GM21717 (cell line): ENCODE results near the gene SFXN3.

Source experiments
- ATAC-seq: cut with Tn5 transposase; IDR thresholded peaks from one replicate; pipeline ENCODE4 v1.9.1; 2021; ENCODE audit warnings: mild to moderate bottlenecking, moderate library complexity; ENCODE audit not compliant: unreplicated experiment

The SFXN3 gene

DNA sequence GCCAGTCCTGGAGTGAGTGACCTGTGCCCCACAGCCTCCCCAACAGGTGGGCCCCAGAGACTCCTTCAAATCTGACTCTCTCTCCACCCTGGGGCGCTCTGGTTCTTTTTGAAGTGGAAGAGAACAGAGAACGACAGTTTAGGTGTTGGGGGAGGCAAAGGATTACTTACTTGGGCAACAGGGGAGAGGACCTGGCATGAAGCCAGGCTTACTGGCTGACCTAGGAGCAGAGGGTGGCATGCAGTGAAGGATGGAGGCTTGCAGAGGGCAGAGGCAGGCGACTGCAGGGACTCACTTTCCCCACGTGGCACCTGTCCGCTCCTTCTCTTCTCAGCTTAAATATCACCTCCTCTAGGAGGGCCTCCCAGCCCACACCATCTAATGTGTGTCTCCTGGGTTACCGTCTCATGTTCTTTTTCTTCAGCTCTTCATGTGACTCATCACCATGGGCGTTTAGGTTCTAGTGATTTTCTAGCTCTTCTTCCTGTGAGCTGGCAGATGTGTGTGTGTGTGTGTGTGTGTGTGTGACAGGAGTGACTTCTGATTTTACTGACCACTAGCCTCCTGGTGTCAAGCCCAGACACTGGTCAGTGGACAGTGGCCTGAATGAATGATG lies 16.0 kb upstream of the SFXN3 start:
- ATAC-seq = no peak

DNA sequence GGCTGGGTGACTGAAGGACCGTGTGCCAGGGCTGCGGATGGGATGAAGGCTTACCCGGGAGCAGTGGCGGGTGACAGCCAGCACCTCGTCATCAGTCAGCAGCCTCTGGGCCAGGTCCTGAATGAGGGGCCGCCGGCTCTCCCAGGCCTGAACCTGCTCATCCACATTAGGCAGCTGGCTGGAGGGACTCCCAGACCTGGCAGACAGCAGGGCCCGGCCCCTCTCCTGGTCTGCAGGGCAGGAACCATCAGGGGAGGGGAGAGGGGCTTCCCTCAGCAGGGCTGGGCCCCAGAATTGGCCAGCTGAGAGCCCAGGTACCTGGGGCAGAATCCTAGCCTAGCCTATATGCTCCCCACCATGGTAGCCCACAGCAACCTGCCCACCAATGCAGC lies 15.5 kb upstream of the SFXN3 start:
- no peak for ATAC-seq

DNA sequence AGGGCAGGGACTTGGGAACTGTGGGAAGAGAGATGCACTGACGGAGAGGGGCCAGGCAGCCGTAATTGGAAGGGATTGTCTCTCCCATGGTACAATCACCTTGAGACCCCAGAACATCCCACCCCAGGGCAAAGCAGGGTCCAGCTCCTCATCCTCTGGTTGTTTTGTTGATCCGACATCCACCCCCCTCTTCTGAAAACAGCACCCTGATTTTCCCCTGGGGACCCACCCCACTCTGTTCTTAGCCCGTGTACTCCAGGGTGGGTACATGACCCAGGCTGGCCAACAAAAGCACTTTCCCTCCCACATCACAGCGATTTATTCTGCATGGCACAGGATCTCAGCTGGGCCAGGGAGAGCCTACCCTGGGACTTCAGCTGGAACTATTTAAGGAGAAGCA lies 14.2 kb upstream of the SFXN3 start:
- no peak for ATAC-seq

DNA sequence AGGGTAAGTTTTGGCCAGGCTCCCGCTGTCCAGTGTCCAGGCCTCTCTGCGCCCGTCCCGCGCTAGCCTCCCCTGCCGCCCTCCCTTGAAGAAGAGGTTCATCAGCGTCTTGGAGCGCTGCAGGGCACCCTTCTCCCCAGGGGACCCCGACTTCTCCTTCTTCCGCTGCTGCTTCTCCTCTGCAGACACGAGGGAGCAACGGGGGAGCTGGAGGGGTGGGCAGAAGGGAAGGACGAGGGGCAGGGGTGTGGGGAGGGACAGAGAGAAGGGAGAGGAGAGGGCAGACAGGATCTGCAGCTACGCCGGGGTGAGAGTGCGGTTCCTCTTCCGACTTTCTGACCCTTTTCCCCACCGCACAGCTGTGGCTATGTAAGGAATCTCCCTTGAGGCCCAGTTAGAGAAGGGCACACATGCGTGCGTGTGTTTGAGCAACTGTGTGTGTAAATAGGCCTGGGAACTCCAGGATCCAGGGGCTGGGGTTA lies 12.9 kb upstream of the SFXN3 start:
- ATAC-seq = no peak

DNA sequence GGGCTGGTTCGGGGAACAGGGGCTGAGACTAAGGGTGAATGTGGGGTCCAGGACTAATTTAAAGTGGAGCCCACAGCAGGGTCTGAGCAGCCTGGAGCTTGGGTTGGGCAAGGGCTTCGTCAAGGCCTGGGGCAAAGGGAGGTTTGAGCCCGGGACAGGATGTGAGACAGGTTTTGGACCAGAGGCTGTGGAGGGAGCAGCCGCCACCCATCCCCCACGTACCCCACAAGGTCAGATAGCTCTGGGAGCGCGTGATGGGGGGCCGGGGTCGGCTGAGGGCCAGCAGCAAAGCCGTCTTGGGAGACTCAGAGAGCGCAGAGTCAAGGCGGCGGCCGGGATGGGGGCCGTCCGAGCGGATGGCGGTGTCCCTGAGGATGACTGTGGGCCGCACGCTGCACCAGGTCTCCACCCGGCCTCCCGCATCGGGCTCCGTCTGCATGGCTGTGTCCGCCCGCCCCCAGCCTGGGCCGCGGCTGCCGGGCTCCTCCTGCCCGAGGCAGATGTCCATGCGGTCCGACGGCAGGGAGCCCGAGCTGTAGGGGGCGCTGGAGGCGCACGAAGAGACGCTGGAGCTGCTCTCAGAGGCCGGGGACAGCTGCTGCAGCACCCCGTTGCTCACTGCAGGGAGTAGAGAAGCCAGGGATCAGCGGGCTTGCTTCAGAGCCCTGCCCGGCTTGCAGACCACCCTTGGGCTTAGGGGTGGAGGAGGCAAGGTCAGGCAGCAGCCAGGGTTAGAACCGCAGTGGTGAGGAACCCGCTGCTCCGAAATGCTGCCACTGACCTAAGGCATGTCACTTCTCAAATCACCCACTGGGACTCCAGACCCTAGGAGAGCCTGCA lies 12.2 kb upstream of the SFXN3 start:
- ATAC-seq = no peak

DNA sequence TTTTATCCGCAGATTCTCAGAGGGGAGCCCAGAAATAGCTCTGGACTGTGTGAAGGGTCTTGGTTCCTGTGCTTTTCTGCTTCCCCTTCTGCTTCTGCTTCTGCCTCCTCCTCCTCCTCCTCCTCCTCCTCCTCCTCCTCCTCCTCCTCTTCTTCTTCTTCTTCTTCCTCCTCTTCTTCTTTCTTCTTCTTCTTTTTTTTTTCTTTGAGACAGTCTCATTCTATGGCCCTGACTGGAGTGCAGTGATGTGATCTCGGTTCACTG lies 11.7 kb upstream of the SFXN3 start:
- no peak for ATAC-seq

DNA sequence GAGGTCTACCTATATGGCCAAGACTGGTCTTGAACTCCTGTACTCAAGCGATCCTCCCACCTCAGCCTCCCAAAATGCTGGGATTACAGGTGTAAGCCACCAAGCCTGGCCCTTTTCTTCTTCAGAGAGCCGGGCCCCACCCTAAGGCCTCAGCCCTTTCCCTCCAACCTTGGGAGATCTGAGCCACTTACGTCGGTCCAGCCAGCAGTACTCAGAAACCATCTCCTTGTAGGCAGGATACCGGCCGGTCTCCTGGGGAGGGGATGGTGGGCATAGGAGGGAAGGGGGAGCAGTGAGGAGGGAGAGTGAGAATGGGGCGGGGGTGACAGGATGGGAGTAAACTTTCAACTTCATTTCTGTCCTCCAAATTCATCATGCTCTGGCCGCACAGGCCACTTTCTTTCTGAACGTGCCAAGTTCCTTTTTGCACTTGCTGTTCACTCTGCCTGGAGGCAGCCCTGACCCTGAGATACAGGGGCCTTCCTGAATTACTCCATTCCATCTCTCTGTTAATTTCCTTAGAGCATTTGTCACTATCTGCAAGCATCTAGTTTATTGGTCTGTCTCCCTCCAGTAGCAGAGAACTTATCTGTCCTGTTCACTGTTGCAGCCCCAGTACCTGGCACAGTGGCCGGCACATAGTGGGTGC lies 10.5 kb upstream of the SFXN3 start:
- ATAC-seq = no peak

DNA sequence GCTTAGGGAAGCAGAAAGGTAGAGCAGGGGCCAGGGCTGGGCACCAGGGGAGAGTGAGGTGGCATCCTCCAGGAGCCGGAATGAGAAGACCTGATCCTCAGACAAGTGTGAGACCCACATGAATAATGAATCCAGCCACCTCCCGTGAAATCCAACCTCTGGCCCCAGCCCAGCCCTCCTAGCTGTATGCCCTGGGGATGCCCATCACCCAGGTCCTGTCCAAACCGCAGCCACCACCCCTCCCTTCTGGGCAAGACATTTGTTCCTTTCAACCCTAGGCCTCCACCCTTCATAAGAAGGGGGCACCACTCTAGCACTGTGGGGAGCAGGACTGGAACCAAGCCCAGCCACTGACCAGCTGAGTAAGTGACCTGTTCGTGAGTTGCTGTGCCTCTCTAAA lies 9.8 kb upstream of the SFXN3 start:
- no peak for ATAC-seq

DNA sequence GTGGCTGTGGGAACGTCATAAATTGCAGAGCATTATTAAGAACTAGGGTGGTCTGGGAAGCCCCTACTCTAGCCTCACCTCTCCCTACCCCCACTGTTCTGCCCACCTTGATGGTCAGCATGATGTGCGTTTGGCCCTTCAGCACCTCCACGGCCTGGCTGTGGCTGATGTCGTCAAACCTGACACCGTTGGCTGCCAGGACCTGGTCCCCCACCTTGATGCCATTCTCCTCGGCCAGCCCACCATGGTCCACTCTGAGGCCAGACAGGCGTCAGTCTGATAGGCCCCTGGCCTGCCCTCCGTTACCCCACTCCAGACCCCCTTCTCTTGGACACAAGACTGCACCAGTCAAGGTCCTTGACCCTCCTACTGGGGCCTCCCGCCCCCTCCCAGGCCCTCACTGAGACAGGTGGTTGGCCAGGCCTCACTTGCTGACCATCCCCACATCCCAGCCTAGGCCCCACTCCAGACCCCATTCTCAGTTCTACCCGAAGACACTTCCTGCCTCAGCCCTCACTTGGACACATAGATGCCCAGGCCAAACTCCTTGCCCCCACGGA lies 9.3 kb upstream of the SFXN3 start:
- ATAC-seq = no peak

DNA sequence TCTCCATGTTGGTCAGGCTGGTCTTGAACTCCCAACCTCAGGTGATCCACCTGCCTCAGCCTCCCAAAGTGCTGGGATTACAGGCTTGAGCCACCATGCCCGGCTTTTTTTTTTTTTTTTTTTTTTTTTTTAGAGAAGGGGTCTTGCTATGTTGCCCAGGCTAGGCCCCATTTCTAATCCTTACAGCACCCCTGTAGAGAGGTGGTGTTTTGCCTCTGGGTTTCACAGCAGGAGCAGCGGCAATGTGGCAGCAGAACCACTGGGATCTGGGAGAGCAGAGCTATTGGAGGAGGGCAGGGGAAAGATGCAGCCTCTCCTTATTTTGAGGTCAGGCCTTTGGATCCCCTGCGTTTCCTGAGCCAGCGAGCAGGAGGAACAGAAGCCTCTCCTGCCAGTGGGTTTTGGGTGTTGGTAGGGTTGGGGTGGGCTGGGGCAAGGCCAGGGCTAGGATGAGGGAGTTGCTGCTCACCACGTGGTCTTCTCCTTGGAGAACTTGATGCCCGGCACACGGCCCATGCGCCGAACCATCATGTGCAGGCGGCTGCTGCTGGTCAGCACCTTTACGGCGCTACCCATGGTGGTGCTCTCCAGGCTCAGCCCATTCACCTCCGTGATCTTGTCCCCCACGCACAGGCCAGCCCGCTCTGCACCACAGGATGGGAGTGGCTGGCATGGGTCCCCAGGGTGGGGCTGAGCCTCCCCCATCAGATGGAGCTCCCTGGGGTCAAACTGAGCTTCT lies 7.9 kb upstream of the SFXN3 start:
- no peak for ATAC-seq

DNA sequence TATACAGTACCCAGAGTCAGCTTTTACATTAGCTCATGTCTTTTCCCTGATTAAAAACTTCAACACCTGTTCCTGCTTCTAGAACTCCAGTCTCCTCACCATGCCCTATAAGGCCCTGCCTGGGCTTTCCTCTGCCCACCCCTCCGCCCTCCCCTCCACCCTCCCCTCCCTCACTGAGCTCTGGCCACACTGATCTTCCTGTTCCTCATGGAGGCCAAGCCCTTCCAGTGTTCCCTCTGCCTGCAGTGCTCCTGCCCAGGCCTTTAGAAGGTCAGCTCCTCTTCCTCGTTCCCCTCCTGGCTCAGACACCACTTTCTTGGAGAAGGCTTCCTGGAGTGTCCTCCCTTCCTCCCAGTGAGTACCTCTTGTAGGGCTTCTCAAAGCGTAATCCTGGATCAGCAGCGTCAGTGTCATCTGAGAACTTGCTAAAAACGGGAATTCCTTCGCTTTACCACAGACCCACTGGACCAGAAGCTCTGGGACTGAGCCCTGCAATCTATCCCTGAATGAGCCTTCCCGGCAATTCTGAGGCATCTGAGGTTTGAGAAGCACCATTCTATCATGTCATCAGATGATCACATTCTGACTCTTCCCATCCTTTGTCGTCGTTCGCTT lies 3.8 kb upstream of the SFXN3 start:
- no peak for ATAC-seq

DNA sequence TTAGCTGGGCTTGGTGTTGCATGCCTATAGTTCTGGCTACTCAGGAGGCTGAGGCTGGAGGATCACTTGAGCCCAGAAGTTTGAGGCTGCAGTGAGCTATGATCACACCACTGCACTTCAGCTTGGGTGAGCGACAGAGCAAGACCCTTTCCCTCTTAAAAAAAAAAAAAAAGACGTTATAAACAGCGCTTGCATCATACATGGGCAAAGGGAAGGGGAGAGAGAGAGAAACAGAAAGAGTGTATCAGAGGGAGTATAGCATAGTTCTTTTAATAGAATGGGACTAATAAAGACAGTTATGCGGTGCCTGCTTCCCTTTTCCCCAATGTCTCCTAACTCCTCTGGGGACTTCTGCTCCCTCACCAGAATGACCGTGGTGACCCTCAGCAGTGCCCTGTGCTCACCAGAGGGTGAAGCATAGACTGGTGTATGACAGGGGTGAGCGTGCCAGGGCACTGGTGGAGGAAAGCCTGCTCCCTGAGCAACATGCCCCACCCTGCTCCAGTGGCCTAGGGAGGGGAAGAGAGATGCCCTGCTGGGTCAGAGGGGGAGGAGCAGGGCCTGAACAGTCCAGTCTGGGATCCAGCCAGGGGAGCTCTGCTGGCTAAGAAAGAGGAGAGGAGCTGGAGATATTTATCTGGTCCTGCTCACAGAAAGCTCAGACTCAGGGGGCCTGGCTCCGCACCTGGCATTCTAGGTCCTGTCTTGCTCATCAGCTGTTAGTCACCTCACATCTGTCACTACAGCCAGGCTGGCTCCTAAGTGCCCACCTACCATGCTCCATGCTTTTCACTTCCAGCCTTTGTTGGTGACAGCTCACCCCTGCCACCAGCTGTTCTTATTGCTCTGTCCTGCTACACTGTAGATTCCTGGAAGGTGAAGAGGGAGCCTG lies 2.3 kb upstream of the SFXN3 start:
- ATAC-seq = no peak

DNA sequence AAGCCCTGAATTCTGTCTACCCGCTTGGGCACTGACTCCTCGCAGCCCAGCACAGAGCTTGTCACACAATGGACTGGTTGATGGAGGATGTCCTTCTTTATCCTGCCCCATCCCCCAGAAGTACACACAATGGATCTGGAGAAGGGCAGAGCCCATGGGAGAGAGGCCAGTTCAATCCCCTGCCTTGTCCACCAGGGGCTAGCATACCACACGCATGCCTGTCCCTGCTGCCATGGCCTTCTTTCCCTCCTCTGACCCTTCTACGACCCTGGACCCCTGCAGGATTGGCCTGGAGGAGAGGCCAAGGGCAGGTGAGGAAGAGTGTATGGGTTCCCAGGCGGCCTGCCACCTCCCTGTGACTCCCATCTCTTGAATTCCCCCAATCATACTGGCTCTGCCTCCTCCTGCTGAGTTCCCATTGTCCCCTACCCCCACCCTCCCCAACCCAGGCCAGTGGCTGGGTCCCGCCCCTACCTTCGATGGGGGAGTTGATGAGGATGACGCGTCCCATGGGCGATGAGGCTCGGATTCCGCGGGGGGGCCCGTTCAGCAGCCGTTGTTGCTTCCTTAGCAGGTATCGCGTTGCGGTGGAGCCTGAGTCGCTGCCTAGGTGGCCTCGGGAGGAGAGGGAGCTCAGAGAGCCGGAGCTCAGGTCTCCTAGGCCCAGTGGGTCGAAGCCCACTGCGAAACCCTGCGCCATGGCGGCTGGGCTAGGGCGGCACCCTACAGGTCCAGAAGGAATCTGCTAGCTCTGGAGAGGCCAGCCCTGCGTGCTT lies 1.3 kb upstream of the SFXN3 start:
- ATAC-seq = no peak

DNA sequence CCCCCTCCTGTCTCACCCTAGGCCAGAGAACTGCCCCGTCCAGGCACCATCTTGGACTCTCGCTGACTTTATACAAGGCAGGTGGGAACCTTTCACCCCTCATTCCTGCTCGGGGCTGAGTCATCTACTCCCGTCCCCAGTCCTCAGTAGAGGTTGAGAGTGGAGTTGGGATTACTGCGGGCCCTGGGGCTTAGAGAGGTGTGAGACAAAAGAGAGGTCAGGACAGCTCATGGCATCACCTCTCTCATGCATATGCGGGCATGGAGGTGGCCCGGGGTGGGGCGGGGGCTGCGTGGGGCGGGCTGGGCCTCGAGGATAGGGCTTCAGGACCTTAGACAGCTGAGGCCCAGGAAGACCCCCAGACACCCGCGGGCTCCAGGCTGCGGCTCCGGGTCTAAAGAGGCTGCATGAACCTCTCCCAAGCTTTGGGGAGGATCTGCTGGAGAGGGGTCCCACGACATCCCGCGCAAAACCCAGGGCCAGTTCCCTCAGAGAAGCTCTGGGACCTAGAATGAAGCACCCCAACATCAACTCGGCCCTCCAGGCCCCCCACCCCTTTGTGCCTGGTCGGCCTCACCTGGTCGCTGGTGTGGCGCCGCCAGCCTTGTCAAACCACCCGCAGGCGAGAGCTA lies 422 bp upstream of the SFXN3 start:
- ATAC-seq = no peak

DNA sequence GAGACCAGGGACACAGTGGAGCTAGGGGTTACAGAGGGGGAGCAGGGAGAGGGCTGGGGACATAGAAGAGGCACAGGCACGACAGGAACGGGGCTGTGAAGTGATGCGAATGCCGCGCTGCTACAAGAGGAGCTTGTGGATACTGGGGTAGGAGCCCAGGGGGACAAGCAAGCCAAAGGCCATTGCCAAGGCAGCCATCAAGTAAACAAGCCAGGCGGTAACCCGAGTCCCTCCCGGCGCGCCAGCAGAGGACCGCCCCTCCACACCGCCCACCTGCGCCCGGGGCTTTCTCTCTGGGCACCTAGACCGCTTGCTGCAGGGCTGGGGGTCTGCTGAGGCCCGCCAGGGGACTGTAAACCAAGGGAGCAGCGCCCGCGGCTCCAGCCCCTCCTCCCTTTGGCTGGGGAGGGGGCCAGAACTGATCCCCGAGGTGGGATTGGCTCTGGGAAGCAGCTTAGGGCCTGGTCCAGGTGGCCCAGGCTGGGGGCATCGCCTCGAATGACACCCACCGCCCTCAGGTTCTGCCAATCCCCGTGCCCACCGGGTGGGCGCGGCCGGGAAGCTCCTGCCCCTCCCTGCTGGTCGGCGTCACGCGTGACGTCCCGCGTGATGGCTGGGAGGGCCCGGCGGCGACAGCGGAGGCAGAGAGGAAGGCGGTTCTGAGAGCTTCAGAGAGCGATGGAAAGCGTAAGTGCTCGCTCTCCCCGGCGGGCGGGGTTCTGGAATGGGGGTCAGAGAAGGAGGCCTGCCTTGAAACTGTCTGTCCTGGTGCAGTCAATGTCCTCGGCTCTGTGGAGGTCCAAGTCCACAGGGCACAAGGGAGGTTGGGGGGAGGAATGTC lies 982 bp downstream of the SFXN3 start:
- ATAC-seq = no peak

DNA sequence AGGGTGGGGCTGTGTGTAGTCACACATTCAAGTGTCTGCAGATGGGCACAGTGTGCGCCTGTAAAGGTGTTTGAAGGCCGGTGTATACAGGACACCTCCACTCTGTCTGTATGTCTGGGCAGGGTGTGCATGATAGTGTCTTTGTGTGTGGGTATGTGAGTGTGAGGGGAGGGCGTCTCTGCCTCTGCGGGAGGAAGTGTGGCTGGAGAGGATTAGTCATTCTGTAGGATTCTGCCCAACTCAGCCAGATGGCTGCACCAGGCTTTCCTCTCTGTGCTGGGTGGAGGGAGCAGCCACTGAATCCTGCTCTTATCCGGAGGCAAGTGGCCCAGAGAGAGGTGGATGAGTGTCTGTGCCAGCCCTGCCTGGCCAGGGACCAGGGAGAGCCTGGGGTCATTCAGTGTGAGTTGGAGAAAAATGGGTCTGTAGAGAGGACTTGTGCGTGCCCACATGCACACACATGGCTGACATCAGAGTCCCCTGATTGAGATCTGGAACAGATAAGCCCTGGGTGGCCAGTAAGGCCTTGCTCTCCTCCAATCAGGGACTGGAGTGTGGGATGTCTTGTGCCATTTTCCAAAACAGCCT lies 1.7 kb downstream of the SFXN3 start:
- no peak for ATAC-seq

DNA sequence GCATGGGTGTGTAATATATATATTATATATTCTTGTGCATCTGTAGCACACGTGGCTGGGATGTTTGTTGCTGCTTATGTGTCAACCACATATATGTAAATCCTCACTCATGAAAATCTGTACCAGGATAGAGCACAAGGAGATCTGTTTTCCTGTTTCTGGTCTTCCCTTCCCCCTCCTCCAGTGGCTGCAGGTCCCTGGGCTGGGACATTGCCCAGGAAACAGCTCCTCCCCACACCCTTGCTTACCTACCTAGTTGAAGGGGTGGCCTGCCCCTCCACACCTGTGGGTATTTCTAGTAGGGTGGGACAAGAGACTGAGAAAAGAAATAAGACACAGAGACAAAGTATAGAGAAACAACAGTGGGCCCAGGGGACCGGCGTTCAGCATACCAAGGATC lies 2.2 kb downstream of the SFXN3 start:
- no peak for ATAC-seq
